HepG2 (cell line): Measurements from ENCODE around the gene RNF4. TPM values are rescaled to one million over a fixed set of nuclear protein-coding genes. Genes with fewer than 3 reads are reported as not detected.

Experiments
- HOXA7 ChIP-seq: sonication (generic); formaldehyde crosslinking; IDR thresholded peaks from 2 replicates; pipeline ENCODE4 v1.8.1; 2022; ENCODE audit warnings: mild to moderate bottlenecking, missing genetic modification reagents, moderate library complexity
- KLF13 ChIP-seq: sonication (generic); formaldehyde crosslinking; IDR thresholded peaks from 2 replicates; pipeline ENCODE4 v1.4.0; 2020; ENCODE audit warnings: mild to moderate bottlenecking, missing genetic modification reagents
- MAFG ChIP-seq: sonication (generic); formaldehyde crosslinking; IDR thresholded peaks from 2 replicates; pipeline ENCODE4 v1.5.1; 2020; ENCODE audit warnings: mild to moderate bottlenecking, missing genetic modification reagents
- REXO4 ChIP-seq: sonication (generic); formaldehyde crosslinking; IDR thresholded peaks from 2 replicates; pipeline ENCODE4 v1.8.0; 2022; ENCODE audit warnings: missing genetic modification reagents, mild to moderate bottlenecking, borderline replicate concordance
- TOE1 ChIP-seq: sonication (generic); formaldehyde crosslinking; IDR thresholded peaks from 2 replicates; pipeline ENCODE4 v1.4.0; 2020; ENCODE audit warnings: mild to moderate bottlenecking, missing genetic modification reagents
- ZNF101 ChIP-seq: sonication (generic); formaldehyde crosslinking; IDR thresholded peaks from 2 replicates; pipeline ENCODE4 v1.4.0; 2020; ENCODE audit warnings: mild to moderate bottlenecking, low read depth, missing genetic modification reagents, borderline replicate concordance
- ZNF121 ChIP-seq: sonication (generic); formaldehyde crosslinking; IDR thresholded peaks from 2 replicates; pipeline ENCODE4 v1.5.0; 2020; ENCODE audit warnings: mild to moderate bottlenecking, missing genetic modification reagents
- ZNF644 ChIP-seq: IDR thresholded peaks from 2 replicates; pipeline ENCODE4 v1.6.1; 2016; ENCODE audit warnings: low read depth
- ZNF678 ChIP-seq: sonication (generic); formaldehyde crosslinking; IDR thresholded peaks from 2 replicates; pipeline ENCODE4 v1.4.0; 2020; ENCODE audit warnings: mild to moderate bottlenecking, missing genetic modification reagents
- ZSCAN22 ChIP-seq: sonication (generic); formaldehyde crosslinking; IDR thresholded peaks from 2 replicates; pipeline ENCODE4 v1.4.0; 2020; ENCODE audit warnings: mild to moderate bottlenecking, missing genetic modification reagents
- polyA plus RNA-seq, 8 experiments: library from polyadenylated mRNA; depleted of rRNA in 3 of 8; stranded (reverse) in 7 of 8; unstranded in 1 of 8; fragments of >200 nt; fragmentation: Illumina TruSeq in 4 of 8; extraction: Trizol in 4 of 8; gene quantifications; 2 replicates each; pipeline versions ENCODE4 v1.2.1 to v1.2.3, GENCODE V29; 2011 to 2016; ENCODE audit warnings: low read depth in 4 of 8, missing spikeins in 1 of 8, mixed read lengths in 1 of 8; ENCODE audit not compliant: insufficient read depth in 1 of 8
- total RNA-seq, 5 experiments: library from RNA; depleted of rRNA; stranded (reverse); fragments of >200 nt; fragmentation: Illumina TruSeq; extraction: Trizol; gene quantifications; 2 replicates each; pipeline ENCODE4 v1.2.3, GENCODE V29; 2016; ENCODE audit warnings: low read depth in 1 of 5
- TF ChIP-seq, protein P1 (sequence below): sonication (generic); formaldehyde crosslinking; IDR thresholded peaks from 2 replicates; pipeline ENCODE4 v1.8.1; 2023; ENCODE audit warnings: mild to moderate bottlenecking, inconsistent platforms, moderate library complexity, missing genetic modification reagents, borderline replicate concordance
- TF ChIP-seq, protein P2 (sequence below): sonication (generic); formaldehyde crosslinking; IDR thresholded peaks from 2 replicates; pipeline ENCODE4 v1.5.0; 2020; ENCODE audit warnings: missing genetic modification reagents
- TF ChIP-seq, protein P3 (sequence below): sonication (generic); formaldehyde crosslinking; IDR thresholded peaks from 2 replicates; pipeline ENCODE4 v1.5.1; 2020; ENCODE audit warnings: missing genetic modification reagents, mild to moderate bottlenecking, borderline replicate concordance
- TF ChIP-seq, protein P4 (sequence below): sonication (generic); formaldehyde crosslinking; IDR thresholded peaks from 2 replicates; pipeline ENCODE4 v1.9.0; 2022; ENCODE audit warnings: missing genetic modification reagents, mild to moderate bottlenecking, borderline replicate concordance
- TF ChIP-seq, protein P5 (sequence below): sonication (generic); formaldehyde crosslinking; IDR thresholded peaks from 2 replicates; pipeline ENCODE4 v1.5.0; 2020; ENCODE audit warnings: mild to moderate bottlenecking, missing genetic modification reagents

RNF4 gene
- total and polyA plus RNA-seq, 2 of the 13 experiments (the other 11 are each of a cell fraction or from before 2014, with no cell fraction given), result 38.1 to 45.1 TPM

GRCh38 chr4:2468456-2469191, at the start of gene RNF4 (continued):
- TF ChIP-seq ZNF644 (CRISPR knock-in tag) (no peak), KLF13 (CRISPR knock-in tag) (no peak), TOE1 (CRISPR knock-in tag) (no peak), ZSCAN22 (no peak; the same call in 1 of the 2 replicates), REXO4 (CRISPR knock-in tag) (no peak), MAFG (CRISPR knock-in tag) (no peak), ZNF101 (CRISPR knock-in tag) (no peak), ZNF121 (CRISPR knock-in tag) (no peak), HOXA7 (no peak), ZNF678 (CRISPR knock-in tag) (peak; percentile 94; the same call in 1 of the 2 replicates)
- TF ChIP-seq, protein P1, sequence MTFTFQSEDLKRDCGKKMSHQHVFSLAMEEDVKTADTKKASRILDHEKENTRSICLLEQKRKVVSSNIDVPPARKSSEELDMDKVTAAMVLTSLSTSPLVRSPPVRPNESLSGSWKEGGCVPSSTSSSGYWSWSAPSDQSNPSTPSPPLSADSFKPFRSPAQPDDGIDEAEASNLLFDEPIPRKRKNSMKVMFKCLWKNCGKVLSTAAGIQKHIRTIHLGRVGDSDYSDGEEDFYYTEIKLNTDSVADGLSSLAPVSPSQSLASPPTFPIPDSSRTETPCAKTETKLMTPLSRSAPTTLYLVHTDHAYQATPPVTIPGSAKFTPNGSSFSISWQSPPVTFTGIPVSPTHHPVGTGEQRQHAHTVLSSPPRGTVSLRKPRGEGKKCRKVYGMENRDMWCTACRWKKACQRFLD (CRISPR knock-in tag), result peak; percentile 39; the same call in 1 of the 2 replicates
- TF ChIP-seq, protein P2, sequence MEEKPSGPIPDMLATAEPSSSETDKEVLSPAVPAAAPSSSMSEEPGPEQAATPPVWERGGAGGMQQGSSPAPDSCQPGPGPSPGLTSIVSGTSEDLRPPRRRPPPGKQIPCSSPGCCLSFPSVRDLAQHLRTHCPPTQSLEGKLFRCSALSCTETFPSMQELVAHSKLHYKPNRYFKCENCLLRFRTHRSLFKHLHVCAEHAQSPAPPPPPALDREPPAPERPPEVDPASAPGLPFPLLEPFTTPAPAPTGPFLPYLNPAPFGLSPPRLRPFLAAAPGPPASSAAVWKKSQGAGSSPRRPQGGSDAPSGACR (CRISPR knock-in tag), result no peak; the same call in 1 of the 2 replicates
- TF ChIP-seq, protein P3, sequence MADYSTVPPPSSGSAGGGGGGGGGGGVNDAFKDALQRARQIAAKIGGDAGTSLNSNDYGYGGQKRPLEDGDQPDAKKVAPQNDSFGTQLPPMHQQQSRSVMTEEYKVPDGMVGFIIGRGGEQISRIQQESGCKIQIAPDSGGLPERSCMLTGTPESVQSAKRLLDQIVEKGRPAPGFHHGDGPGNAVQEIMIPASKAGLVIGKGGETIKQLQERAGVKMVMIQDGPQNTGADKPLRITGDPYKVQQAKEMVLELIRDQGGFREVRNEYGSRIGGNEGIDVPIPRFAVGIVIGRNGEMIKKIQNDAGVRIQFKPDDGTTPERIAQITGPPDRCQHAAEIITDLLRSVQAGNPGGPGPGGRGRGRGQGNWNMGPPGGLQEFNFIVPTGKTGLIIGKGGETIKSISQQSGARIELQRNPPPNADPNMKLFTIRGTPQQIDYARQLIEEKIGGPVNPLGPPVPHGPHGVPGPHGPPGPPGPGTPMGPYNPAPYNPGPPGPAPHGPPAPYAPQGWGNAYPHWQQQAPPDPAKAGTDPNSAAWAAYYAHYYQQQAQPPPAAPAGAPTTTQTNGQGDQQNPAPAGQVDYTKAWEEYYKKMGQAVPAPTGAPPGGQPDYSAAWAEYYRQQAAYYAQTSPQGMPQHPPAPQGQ (CRISPR knock-in tag), result no peak
- TF ChIP-seq, protein P4, sequence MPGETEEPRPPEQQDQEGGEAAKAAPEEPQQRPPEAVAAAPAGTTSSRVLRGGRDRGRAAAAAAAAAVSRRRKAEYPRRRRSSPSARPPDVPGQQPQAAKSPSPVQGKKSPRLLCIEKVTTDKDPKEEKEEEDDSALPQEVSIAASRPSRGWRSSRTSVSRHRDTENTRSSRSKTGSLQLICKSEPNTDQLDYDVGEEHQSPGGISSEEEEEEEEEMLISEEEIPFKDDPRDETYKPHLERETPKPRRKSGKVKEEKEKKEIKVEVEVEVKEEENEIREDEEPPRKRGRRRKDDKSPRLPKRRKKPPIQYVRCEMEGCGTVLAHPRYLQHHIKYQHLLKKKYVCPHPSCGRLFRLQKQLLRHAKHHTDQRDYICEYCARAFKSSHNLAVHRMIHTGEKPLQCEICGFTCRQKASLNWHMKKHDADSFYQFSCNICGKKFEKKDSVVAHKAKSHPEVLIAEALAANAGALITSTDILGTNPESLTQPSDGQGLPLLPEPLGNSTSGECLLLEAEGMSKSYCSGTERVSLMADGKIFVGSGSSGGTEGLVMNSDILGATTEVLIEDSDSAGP (CRISPR knock-in tag), result peak; percentile 54; the same call in 1 of the 2 replicates
- TF ChIP-seq, protein P5, sequence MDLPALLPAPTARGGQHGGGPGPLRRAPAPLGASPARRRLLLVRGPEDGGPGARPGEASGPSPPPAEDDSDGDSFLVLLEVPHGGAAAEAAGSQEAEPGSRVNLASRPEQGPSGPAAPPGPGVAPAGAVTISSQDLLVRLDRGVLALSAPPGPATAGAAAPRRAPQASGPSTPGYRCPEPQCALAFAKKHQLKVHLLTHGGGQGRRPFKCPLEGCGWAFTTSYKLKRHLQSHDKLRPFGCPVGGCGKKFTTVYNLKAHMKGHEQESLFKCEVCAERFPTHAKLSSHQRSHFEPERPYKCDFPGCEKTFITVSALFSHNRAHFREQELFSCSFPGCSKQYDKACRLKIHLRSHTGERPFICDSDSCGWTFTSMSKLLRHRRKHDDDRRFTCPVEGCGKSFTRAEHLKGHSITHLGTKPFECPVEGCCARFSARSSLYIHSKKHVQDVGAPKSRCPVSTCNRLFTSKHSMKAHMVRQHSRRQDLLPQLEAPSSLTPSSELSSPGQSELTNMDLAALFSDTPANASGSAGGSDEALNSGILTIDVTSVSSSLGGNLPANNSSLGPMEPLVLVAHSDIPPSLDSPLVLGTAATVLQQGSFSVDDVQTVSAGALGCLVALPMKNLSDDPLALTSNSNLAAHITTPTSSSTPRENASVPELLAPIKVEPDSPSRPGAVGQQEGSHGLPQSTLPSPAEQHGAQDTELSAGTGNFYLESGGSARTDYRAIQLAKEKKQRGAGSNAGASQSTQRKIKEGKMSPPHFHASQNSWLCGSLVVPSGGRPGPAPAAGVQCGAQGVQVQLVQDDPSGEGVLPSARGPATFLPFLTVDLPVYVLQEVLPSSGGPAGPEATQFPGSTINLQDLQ, result no peak
